GM04504 (cell line): ENCODE data around the gene ATAD3B.
"Not testable (repeated sequence)": the region's sequence is repeated elsewhere in the genome, so short reads cannot be mapped to it uniquely, and the experiment has no call there.

ENCODE experiments used
- DNase-seq: peaks from one replicate; pipeline ENCODE4 v3.0.0-alpha.2; 2012; ENCODE audit warnings: low read depth

Gene ATAD3B, protein sequence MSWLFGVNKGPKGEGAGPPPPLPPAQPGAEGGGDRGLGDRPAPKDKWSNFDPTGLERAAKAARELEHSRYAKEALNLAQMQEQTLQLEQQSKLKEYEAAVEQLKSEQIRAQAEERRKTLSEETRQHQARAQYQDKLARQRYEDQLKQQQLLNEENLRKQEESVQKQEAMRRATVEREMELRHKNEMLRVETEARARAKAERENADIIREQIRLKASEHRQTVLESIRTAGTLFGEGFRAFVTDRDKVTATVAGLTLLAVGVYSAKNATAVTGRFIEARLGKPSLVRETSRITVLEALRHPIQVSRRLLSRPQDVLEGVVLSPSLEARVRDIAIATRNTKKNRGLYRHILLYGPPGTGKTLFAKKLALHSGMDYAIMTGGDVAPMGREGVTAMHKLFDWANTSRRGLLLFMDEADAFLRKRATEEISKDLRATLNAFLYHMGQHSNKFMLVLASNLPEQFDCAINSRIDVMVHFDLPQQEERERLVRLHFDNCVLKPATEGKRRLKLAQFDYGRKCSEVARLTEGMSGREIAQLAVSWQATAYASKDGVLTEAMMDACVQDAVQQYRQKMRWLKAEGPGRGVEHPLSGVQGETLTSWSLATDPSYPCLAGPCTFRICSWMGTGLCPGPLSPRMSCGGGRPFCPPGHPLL

GRCh38 chr1:1471389-1472052 is at the start of gene ATAD3B:
TSS of gene ATAD3B (plus strand) at chr1:1471765. CDS start at chr1:1471885, 120 bp downstream.
- peak; percentile 77 for DNase-seq

DNA sequence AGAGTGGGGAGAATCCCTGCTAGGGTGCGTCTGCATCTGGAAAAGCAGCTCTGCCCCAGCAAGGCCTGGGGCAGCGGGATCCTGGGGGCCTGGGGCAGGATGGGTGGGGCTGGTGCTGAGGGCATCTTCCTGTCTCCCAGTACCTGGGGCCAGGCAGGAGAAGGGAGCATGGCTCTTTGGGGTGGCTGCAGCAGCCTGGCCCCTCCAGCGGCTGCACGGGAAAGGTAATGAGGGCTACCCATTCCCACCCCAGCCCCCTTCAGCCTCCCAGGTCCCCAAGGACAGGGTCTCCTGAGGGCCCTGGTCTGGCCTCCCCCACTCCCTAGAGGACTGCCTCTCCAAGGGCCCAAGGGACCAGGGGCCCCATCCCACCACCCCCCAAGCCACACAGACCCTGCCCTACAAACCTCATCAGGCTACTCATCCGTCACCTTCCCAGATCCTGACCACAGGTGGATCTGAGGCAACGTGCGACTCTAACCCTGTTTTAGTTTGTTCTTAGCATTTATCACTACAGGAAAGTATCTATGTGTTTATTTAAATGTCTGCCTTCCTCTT is 49.6 kb upstream of the ATAD3B start:
- DNase-seq, result no peak

- no peak for DNase-seq
Measured at GRCh38 chr1:1422465-1423244, 48.9 kb upstream of the ATAD3B start.

GRCh38 chr1:1423245-1423597 is 48.3 kb upstream of the ATAD3B start:
- DNase-seq, result no peak

- no peak for DNase-seq
Measured at GRCh38 chr1:1424707-1425106, 46.9 kb upstream of the ATAD3B start.

DNA sequence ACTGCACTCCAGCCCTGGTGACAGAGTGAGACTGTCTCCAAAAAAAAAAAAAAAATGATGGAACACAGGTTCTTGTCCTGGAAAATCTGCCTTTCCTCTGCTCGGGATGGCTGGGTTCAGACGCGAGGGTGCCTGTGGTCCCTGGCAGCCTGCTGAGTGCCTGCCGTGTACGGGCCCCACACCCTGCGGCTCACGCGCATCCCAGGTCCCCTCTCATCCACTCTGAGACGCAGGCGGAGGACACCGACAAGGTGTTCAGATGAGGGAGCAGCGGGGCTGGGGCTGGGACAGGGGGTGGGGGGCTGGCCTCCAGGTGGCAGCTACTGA is 46.2 kb upstream of the ATAD3B start:
- no peak for DNase-seq

GRCh38 chr1:1425753-1426495 is 45.6 kb upstream of the ATAD3B start:
- no peak for DNase-seq

- DNase-seq, result no peak
Measured at GRCh38 chr1:1426496-1427105, 45.0 kb upstream of the ATAD3B start.

DNA sequence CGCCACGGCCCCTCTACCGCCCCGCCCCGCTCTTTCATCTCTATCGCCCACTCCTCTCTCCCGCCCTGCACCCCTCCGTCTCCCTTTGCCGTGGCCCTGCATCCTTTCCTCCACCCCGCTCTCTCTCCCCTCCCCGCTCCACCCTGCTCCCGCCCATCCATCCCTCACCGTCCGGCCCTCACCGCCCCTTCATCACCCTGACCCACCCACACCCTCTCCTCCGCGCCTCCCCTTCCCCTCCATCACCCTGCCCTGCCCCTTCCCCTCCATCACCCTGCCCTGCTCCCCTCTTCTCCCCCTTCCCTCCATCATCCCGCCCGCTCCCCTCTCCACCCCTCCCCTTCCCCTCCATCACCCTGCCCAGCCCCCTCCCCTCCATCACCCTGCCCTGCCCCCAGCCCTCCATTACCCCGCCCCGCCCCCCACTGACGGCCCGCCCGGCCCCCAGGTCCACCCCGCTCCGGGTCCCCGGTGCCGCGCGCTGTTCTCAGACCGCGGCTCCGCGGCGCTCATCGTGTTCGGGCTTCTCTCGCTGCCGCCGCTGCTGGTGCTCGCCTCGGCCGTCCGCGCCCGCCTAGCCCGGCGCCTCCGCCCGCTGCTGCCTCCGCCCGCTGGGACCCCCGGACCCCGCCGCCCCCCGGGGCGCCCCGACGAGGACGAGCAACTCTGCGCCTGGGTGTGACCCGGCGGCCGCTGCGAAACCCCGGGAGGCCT is 44.3 kb upstream of the ATAD3B start:
- no peak for DNase-seq

DNA sequence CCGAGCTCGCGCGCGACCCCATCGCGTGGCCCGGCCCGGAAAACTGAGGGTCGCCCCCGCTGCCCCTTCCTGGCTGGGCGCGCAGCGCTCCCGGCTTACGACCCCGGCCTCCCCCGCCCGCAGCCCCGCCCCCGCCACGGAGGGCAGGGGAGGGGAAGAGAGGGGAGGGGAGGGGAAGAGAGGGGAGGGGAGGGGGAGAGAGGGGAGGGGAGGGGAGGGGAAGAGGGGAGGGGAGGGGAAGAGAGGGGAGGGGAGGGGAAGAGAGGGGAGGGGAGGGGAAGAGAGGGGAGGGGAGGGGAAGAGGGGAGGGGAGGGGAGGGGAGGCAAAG is 43.8 kb upstream of the ATAD3B start:
- no peak for DNase-seq

- DNase-seq, result no peak
Measured at GRCh38 chr1:1428174-1428573, 43.4 kb upstream of the ATAD3B start.

GRCh38 chr1:1428967-1429366 is 42.6 kb upstream of the ATAD3B start:
- DNase-seq, result not testable (repeated sequence)

GRCh38 chr1:1429671-1430073 is 41.9 kb upstream of the ATAD3B start:
- DNase-seq, result no peak

DNA sequence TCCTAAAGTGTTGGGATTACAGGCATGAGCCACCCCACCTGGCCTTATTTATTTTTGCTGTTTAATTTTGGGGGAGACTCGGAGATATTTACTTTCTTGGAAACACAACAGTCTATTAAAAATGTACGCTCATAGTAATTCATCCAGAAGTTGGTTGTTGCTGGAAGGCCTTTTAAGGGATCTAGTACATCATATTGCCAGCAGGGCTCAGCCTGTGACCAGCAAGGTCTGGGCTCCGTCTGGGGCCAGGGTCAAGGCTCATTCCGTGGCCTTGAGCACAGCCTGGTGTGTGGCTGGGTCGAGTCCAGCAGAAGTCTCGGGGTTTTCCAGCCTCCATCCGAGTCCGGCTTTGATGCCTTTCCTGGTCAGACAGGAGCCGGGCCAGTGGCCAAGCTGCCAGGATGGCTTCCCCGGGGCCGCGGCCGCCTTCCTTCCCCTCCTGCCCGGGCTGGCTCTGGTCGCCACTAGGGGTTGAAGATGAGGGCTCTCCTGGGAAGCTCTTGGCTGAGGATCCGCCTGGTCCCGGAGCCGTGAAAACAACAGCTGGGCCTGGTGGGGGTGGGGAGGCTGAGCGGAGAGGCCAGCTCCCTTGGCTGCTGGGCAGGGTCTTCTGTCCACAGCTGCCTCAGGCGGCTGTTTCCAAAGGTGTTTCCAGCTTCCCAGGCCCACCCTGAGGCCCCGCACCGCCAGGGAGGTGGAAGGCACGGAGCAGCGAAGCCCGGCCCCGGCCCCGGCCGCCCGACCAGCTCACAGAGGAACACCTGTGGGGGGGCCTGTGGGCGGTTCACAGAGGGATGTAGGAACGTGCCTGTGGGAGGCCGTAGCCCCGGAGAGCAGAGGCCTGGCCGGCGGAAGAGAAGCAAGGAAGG is 41.2 kb upstream of the ATAD3B start:
- DNase-seq, result no peak

DNA sequence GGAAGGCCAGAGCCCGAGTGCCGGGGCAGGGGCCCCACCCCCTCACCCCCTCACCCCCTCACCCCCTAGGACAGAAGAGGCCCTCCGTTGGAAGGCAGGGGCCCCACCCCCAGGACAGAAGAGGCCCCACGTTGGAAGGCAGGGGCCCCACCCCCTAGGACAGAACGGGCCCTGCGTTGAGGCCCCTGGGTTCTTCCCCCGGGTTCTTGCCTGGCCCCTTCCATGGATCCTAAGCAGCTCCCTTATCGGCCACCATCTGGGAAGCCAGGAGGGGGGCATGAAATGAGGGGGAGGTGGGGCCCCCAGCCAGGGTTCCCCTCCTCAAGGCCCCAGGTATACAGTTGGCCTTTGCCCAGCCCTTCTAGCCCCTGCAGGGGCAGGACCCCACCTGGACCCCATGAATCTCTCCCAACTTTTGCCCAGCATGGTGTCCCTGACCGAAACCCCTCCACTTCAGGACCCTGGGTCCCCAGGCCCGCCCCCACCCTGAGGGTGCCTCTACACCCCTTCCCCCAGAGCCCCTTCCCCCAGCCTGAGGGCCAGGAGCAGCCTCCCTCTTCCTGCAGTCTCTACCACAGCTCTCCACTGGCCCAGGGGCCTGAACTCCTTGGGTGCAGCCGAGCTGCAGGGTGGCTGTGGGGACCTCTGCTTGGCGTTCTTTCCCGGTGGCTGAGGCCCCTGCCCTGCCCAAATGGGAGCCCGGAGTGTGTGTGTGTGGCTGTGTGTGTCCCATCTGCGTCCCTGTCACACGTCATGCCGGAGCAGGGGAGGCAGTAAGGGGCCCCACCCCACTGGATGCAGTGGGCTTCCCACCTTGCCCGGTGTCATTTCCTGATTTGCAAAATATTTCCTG is 40.3 kb upstream of the ATAD3B start:
- no peak for DNase-seq

DNA sequence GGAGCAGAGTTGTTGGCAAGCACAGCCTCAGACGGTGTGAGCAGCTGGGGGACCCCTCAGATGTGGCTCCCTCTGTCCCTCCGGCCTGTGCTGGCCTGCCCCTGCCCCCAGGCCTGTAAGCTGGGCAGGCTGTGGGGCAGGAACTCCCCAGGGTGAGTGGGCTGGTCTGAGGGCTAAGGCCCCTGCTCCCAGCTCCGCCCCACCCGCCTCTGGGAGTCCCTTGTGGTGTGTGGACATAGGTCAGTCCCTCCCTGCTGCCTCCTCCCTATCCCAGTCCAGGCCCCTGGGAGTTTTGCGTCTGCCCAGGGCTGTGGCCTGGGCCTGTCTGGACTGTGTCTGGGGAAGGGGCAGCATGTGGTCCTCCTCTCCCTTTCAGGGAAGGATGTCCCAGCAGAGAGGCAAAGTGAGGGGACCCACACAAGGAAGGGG is 39.7 kb upstream of the ATAD3B start:
- DNase-seq, result no peak

- DNase-seq, result no peak
Measured at GRCh38 chr1:1432274-1432950, 39.2 kb upstream of the ATAD3B start.
